Measurements from ENCODE around the gene SYT8.

Gene SYT8

DNA sequence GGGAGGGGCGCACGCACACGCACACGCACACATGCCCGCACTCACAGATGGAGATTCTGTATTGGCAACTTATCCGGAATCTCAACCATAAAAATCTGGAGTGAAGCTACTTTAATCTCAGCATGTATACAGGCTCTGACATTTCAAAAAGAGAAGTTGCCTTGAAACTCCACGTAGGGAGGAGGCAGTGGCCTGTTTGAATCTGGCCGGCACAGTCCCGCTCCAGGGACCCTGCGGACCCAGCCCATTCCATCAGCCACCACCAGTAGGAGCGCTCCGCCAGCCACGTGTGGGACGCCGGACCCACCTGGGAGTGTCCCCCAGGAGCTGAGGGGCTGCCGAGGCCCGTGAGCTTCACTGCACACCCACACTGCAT, 1.9 kb upstream of the SYT8 start:
- Histone ChIP-seq H3K9me3 (ENCODE audit: control insufficient read depth, insufficient read depth, low read length) (no peaks in the 10 kb centered on the region), H3K4me1 (ENCODE audit: control insufficient read depth, insufficient read depth, low read length) (no peaks in the 10 kb centered on the region), H3K36me3 (ENCODE audit: control insufficient read depth, insufficient read depth, low read length) (no peaks in the 10 kb centered on the region), H3K27ac (ENCODE audit: low read length) (no peak overlapping the region), H3K27me3 (ENCODE audit: control insufficient read depth, insufficient read depth, low read length) (no peaks in the 10 kb centered on the region), H3K4me3 (ENCODE audit: low read length) (no peak overlapping the region)
- no peak for DNase-seq (ENCODE audit: low read depth, low spot score)
- WGBS (ENCODE audit: insufficient coverage, insufficient read length): no CpG with 5 or more reads among the region's 17 CpGs

DNA sequence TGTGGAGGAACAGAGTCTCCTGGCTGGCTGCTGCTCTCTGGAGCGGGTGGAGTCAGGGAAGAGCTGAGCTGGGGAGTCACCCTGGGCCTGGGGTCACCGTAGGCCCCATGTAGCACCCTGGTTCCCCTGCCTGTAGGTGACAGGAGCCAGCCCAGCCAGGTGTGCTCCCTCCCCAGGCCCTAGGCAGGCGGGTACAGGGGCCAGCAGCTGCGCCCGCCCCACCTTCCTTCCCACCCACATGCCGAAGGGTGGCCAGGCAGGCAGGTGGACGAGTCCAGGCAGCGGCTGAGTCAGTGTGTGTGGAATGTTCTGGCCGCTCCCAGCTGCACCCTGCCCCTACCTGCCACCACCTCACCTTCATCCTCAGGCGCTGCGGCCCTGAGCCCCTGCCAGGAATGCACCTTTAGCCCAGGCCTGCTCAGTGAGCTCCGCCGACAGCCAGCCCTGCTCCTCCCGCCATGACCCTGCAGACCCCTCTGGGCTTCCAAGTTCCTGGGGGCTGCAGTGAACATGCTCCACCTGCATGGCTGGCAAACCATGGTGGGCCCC, 654 bp upstream of the SYT8 start:
- Histone ChIP-seq H3K4me3 (ENCODE audit: low read length) (no peak overlapping the region), H3K4me1 (ENCODE audit: control insufficient read depth, insufficient read depth, low read length) (no peaks in the 10 kb centered on the region), H3K27ac (ENCODE audit: low read length) (no peak overlapping the region), H3K27me3 (ENCODE audit: control insufficient read depth, insufficient read depth, low read length) (no peaks in the 10 kb centered on the region), H3K9me3 (ENCODE audit: control insufficient read depth, insufficient read depth, low read length) (no peaks in the 10 kb centered on the region), H3K36me3 (ENCODE audit: control insufficient read depth, insufficient read depth, low read length) (no peaks in the 10 kb centered on the region)
- no CpG with 5 or more reads among the region's 14 CpGs for WGBS (ENCODE audit: insufficient coverage, insufficient read length)
- DNase-seq (ENCODE audit: low read depth, low spot score): no peak

DNA sequence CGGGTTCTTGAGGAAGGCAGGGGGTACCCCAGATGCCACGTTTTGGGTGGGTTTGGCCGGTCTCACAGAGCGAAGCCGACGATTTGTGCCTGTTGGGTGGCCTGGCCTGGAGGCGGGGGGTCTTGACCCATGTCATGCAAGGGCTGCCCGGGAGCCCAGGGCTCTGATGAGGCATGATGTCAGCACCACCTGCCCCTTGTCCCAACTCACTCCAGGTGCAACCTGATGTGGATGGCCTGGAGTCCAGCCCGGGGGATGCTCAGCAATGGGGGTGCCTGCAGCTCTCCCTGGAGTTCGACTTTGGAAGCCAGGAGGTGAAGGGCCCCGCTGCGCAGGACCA, 851 bp downstream of the SYT8 start:
- Histone ChIP-seq H3K9me3 (ENCODE audit: control insufficient read depth, insufficient read depth, low read length) (no peaks in the 10 kb centered on the region), H3K27ac (ENCODE audit: low read length) (no peak overlapping the region), H3K27me3 (ENCODE audit: control insufficient read depth, insufficient read depth, low read length) (no peaks in the 10 kb centered on the region), H3K36me3 (ENCODE audit: control insufficient read depth, insufficient read depth, low read length) (no peaks in the 10 kb centered on the region), H3K4me3 (ENCODE audit: low read length) (no peak overlapping the region), H3K4me1 (ENCODE audit: control insufficient read depth, insufficient read depth, low read length) (no peaks in the 10 kb centered on the region)
- DNase-seq (ENCODE audit: low read depth, low spot score): no peak
- no CpG with 5 or more reads among the region's 12 CpGs for WGBS (ENCODE audit: insufficient coverage, insufficient read length)

DNA sequence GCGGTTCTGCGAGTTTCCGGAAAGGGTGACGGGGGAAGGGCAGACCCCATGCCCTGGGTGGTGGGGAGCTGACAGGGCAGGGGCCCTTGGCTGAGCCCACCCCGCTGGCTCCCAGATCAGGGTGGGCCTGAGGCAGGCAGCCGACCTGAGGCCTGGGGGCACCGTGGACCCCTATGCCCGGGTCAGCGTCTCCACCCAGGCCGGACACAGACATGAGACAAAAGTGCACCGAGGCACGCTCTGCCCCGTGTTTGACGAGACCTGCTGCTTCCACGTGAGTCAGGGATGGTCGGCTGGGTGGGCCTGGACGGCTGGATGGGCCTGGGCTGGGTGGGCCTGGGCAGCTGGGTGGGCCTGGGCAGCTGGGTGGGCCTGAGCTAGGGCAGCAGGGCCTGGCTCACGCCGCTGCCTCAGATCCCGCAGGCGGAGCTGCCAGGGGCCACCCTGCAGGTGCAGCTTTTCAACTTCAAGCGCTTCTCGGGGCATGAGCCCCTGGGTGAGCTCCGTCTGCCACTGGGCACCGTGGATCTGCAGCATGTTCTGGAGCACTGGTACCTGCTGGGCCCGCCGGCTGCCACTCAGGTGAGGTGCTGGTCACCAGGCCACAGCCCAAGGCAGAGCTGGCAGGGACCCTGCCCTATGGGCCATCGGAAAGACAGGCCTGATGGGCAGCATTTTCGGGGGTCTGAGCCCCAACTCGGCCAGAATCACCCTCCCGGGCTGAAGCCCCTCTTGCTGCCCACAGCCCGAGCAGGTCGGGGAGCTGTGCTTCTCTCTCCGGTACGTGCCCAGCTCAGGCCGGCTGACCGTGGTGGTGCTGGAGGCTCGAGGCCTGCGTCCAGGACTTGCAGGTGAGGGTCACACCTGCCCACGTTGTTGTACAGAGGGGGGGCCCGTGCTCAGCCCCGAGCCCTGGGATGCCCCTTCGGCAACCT, 1.5 kb downstream of the SYT8 start:
- Histone ChIP-seq H3K4me3 (ENCODE audit: low read length) (no peak overlapping the region), H3K27me3 (ENCODE audit: control insufficient read depth, insufficient read depth, low read length) (no peaks in the 10 kb centered on the region), H3K36me3 (ENCODE audit: control insufficient read depth, insufficient read depth, low read length) (no peaks in the 10 kb centered on the region), H3K4me1 (ENCODE audit: control insufficient read depth, insufficient read depth, low read length) (no peaks in the 10 kb centered on the region; the same call in 1 of the 2 replicates), H3K9me3 (ENCODE audit: control insufficient read depth, insufficient read depth, low read length) (no peaks in the 10 kb centered on the region), H3K27ac (ENCODE audit: low read length) (no peak overlapping the region)
- no peak for DNase-seq (ENCODE audit: low read depth, low spot score)
- no CpG with 5 or more reads among the region's 43 CpGs for WGBS (ENCODE audit: insufficient coverage, insufficient read length)

DNA sequence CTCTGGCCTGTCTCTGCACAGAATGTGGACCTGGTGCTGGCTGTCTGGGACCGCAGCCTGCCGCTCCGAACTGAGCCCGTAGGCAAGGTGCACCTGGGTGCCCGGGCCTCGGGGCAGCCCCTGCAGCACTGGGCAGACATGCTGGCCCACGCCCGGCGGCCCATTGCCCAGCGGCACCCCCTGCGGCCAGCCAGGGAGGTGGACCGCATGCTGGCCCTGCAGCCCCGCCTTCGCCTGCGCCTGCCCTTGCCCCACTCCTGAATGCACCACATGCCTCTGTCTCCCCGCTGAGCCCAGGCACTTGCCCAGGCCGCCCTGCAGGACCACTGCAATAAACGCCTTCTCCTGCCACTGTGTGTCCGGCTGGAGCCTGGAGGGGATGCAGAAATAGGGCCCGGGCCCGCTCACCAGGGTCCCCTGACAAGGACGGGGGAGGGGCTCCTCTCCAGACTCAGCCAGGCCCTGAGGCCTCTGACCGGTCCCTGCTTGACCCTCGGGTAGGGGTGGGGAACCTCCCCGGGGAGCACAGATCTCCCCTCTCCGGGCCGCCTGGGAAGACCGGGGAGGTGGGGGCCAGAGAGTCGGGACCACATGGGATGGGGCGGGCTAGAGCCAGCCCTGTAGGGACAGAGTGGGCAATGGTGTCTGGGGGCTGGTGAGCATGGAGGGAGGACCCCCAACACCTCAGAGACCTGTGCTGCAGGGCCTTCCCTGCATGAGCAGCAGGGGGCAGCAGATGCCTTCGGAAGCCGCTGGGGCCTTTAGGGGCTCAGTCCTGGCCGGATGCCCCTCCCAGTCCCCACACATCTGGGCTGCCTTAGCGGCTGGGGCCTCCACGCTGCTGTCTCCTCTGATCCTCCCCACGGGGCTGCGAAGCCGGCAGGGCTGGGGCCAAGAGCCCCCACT, 2.6 kb downstream of the SYT8 start:
- Histone ChIP-seq H3K4me1 (ENCODE audit: control insufficient read depth, insufficient read depth, low read length) (no peaks in the 10 kb centered on the region; the same call in 1 of the 2 replicates), H3K27me3 (ENCODE audit: control insufficient read depth, insufficient read depth, low read length) (no peaks in the 10 kb centered on the region), H3K4me3 (ENCODE audit: low read length) (no peak overlapping the region), H3K36me3 (ENCODE audit: control insufficient read depth, insufficient read depth, low read length) (no peaks in the 10 kb centered on the region), H3K9me3 (ENCODE audit: control insufficient read depth, insufficient read depth, low read length) (no peaks in the 10 kb centered on the region), H3K27ac (ENCODE audit: low read length) (no peak overlapping the region)
- no CpG with 5 or more reads among the region's 38 CpGs for WGBS (ENCODE audit: insufficient coverage, insufficient read length)
- DNase-seq (ENCODE audit: low read depth, low spot score): no peak

DNA sequence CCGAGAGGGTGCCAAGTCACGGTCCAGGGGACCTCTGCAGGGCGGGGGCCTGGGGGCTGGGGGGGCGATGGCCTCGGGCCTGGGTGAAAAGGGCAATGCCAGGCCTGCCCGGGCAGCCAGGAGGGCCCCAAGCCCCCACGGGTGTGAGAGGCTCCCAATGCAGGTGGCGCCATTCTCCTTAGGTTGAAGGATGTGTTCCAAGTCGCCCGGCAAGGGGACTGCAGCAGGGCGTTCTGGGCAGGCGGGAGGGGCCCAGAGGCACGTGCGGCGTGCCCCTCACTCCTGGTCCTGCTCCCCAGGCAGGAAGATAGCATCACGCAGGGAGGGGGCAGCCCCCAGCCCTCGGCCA, 3.3 kb downstream of the SYT8 start:
- Histone ChIP-seq H3K27ac (ENCODE audit: low read length) (no peak overlapping the region), H3K27me3 (ENCODE audit: control insufficient read depth, insufficient read depth, low read length) (no peaks in the 10 kb centered on the region), H3K4me1 (ENCODE audit: control insufficient read depth, insufficient read depth, low read length) (no peaks in the 10 kb centered on the region; the same call in 1 of the 2 replicates), H3K36me3 (ENCODE audit: control insufficient read depth, insufficient read depth, low read length) (no peaks in the 10 kb centered on the region), H3K4me3 (ENCODE audit: low read length) (no peak overlapping the region), H3K9me3 (ENCODE audit: control insufficient read depth, insufficient read depth, low read length) (no peaks in the 10 kb centered on the region)
- DNase-seq (ENCODE audit: low read depth, low spot score): no peak
- no CpG with 5 or more reads among the region's 17 CpGs for WGBS (ENCODE audit: insufficient coverage, insufficient read length)

DNA sequence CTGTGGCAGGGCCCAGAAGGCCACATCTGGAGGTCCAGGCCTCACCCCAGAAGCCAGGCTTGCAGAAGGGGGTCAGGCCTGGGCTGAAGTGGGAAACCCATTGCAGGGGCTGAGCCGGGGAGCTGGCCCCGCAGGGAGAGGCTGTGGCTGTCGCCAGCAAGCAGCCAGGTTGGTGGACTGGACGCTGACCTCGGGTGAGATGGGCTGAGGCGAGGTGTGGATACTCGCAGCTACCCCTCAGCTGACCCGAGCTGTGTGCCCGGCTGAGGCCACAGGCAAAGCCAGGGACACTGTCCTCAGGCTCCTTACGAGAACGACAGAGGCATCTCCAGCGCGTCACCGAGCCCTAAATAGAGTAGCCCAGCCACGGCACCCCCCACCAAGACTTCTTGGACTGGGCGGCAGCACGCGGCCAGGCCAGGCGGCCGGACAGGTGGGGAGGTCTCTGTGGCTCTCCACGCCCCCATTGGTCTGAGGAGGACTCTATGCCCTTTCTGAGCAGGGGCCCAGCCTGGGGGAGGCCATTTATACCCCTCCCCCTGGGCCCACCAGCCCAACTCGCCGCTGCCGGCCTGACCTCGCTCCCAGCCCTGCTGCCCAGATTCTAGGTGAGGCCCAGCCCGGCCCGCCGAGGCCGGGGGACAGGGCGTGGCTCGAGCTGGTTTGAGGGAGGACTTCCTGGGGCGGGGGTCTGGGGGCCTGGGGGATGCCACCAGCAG, 3.8 kb downstream of the SYT8 start, which contains the start of gene TNNI2:
TNNI2 (plus strand) TSS at position 556 of the 719 bp plus-strand sequence. CDS start 716 bp downstream, outside the sequence.
- no peaks in the 10 kb centered on the region for H3K27me3 ChIP-seq (ENCODE audit: control insufficient read depth, insufficient read depth, low read length)
- no CpG with 5 or more reads among the region's 32 CpGs for WGBS (ENCODE audit: insufficient coverage, insufficient read length)

DNA sequence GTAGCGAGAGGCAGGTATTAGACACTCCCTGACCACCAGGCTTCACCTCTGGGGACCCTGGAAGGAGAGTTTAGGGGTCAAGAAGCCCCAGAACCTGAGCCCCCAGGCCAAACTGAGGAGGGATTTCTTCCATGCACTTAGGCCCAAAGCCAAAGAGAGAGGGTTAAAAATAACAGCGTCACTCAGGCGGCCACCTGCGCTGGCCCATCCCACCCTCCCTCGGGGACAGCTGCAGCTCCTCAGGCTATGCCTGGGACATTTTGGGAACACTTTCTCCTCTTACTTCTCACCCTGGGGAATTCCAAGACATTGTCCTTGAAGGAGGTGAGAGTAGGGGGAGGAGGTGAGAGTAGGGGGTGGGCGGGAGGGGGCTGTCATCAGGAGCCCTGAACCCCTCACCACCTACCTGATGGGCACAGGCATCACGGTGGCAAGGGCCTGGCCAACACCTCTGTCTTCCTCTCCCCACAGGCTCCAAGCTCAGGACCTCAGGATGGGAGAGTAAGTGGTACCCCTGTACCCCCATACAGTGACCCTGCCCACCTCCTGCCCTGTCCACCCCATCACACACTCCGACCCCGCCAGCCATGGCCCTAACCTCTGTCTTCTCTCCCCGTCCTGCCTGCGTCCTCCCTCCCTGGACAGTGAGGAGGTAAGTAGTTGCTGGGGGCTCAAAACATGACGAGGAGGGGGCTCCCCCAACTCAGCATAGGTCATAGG, 4.6 kb downstream of the SYT8 start:
- H3K27me3 ChIP-seq (ENCODE audit: control insufficient read depth, insufficient read depth, low read length): no peaks in the 10 kb centered on the region
- H3K4me3 ChIP-seq (ENCODE audit: low read length): no peak overlapping the region
- WGBS (ENCODE audit: insufficient coverage, insufficient read length): no CpG with 5 or more reads among the region's 12 CpGs
- H3K27ac ChIP-seq (ENCODE audit: low read length): no peak overlapping the region
- DNase-seq (ENCODE audit: low read depth, low spot score): no peak
- H3K36me3 ChIP-seq (ENCODE audit: control insufficient read depth, insufficient read depth, low read length): no peaks in the 10 kb centered on the region
- no peaks in the 10 kb centered on the region; the same call in 1 of the 2 replicates for H3K4me1 ChIP-seq (ENCODE audit: control insufficient read depth, insufficient read depth, low read length)
- H3K9me3 ChIP-seq (ENCODE audit: control insufficient read depth, insufficient read depth, low read length): no peaks in the 10 kb centered on the region

More for the DNA sequence above, 3.8 kb downstream of the SYT8 start, which contains the start of gene TNNI2:
- DNase-seq (ENCODE audit: low read depth, low spot score): no peak
- no peaks in the 10 kb centered on the region for H3K9me3 ChIP-seq (ENCODE audit: control insufficient read depth, insufficient read depth, low read length)
- no peak within 1 kb of the TSS for H3K4me3 ChIP-seq (ENCODE audit: low read length)
- H3K36me3 ChIP-seq (ENCODE audit: control insufficient read depth, insufficient read depth, low read length): no peaks in the 10 kb centered on the region
- H3K4me1 ChIP-seq (ENCODE audit: control insufficient read depth, insufficient read depth, low read length): no peaks in the 10 kb centered on the region; the same call in 1 of the 2 replicates
- H3K27ac ChIP-seq (ENCODE audit: low read length): no peak within 1 kb of the TSS

DNA sequence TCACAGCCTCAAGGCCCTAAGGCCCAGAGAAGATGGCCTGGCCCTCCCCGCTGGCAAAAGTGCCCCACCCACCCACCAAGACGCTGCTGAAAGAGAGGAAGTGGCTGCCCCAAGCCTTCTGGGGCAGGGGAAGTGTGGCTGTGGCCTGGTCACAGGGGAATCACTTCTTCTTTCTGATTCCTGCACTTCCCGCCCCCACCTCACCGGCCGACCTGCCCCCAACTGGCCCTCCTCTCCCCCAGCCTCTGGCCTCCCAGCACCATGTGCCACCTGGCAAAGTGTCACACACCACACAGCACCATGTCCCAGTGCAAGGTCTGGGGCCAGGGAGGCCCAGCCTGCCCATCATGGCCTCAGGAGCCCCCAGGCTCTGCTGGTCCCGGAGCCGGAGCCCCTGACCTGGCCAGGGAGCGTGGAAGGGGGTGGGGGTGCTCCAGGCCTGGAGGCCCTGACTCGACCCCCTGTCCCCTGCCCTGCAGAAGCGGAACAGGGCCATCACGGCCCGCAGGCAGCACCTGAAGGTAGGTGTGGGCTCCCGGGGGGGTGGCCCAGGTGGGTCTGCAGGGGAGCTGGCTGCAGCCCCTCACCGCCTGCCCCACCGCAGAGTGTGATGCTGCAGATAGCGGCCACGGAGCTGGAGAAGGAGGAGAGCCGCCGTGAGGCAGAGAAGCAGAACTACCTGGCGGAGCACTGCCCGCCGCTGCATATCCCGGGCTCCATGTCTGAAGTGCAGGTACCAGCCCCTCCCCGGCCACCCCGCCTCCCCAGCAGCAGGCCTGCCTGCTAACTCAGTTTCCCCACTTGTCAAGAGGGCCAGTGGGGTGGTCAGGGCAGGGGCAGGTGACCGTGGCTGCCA, 5.4 kb downstream of the SYT8 start:
- no peak overlapping the region for H3K4me3 ChIP-seq (ENCODE audit: low read length)
- no CpG with 5 or more reads among the region's 26 CpGs for whole genome bisulfite sequencing (ENCODE audit: insufficient coverage, insufficient read length)
- H3K4me1 ChIP-seq (ENCODE audit: control insufficient read depth, insufficient read depth, low read length): no peaks in the 10 kb centered on the region; the same call in 1 of the 2 replicates
- no peak overlapping the region for H3K27ac ChIP-seq (ENCODE audit: low read length)
- no peak for DNase-seq (ENCODE audit: low read depth, low spot score)
- H3K27me3 ChIP-seq (ENCODE audit: control insufficient read depth, insufficient read depth, low read length): no peaks in the 10 kb centered on the region
- H3K9me3 ChIP-seq (ENCODE audit: control insufficient read depth, insufficient read depth, low read length): no peaks in the 10 kb centered on the region
- H3K36me3 ChIP-seq (ENCODE audit: control insufficient read depth, insufficient read depth, low read length): no peaks in the 10 kb centered on the region
